ENCODE results near the gene VENTX.

GRCh38 chr10:133276100-133276434 is 38.4 kb downstream of the VENTX start:
- TF ChIP-seq CTCF (IDR thresholded peaks at IDR 0.05) (no peak), NFYB (CRISPR knock-in tag; conservative IDR thresholded peaks at IDR 0.05; ENCODE audit: low read depth) (no peak), RELA (CRISPR knock-in tag; IDR thresholded peaks at IDR 0.05; ENCODE audit: borderline replicate concordance) (no peak), FOXP4 (CRISPR knock-in tag; IDR thresholded peaks at IDR 0.05) (no peak), E2F5 (CRISPR knock-in tag; IDR thresholded peaks at IDR 0.05) (no peak), ETV6 (CRISPR knock-in tag; IDR thresholded peaks at IDR 0.05) (no peak), SMAD4 (CRISPR knock-in tag; IDR thresholded peaks at IDR 0.05) (no peak), MAX (CRISPR knock-in tag; IDR thresholded peaks at IDR 0.05) (no peak), HMGA2 (CRISPR knock-in tag; IDR thresholded peaks at IDR 0.05) (no peak), ZNF671 (CRISPR knock-in tag; IDR thresholded peaks at IDR 0.05) (no peak), KAT7 (CRISPR knock-in tag; IDR thresholded peaks at IDR 0.05; ENCODE audit: borderline replicate concordance) (no peak), MXD4 (CRISPR knock-in tag; IDR thresholded peaks at IDR 0.05; ENCODE audit: borderline replicate concordance) (no peak), CREB1 (CRISPR knock-in tag; IDR thresholded peaks at IDR 0.05) (no peak), NR2C2 (CRISPR knock-in tag; IDR thresholded peaks at IDR 0.05) (no peak)
